Heart left ventricle (tissue), 16 donors: ENCODE data around the gene TLCD1. TPM values are rescaled to one million over a fixed set of nuclear protein-coding genes. Genes with fewer than 3 reads are reported as not detected.

ENCODE experiments used
- ATAC-seq, 4 donors: fragments of 200-7000 bp; cut with Tn5 transposase; one replicate each; pipeline ENCODE4 v1.9.1; 2020 to 2022; ENCODE audit warnings: moderate library complexity in 4 of 4, mild to moderate bottlenecking in 3 of 4, moderate number of reproducible peaks in 1 of 4
- DNase-seq, 5 donors: peaks; one replicate each; pipeline ENCODE4 v3.0.0-alpha.2; 2020
- H3K27ac ChIP-seq, 12 donors: fragments of 200-600 bp; sonication (generic) in 4 of 12; one replicate each; pipeline versions ENCODE4 v1.5.0 to v1.8.0; 2016 to 2022; ENCODE audit warnings: mild to moderate bottlenecking in 2 of 12
- H3K27me3 ChIP-seq, 9 donors: fragments of 200-600 bp; sonication (generic) in 2 of 9; one replicate each; pipeline versions ENCODE4 v1.5.1 to v1.8.0; 2016 to 2022; ENCODE audit warnings: mild to moderate bottlenecking in 3 of 9
- H3K36me3 ChIP-seq, 9 donors: fragments of 200-600 bp; sonication (generic) in 2 of 9; one replicate each; pipeline versions ENCODE4 v1.5.0 to v1.8.0; 2018 to 2022; ENCODE audit warnings: mild to moderate bottlenecking in 2 of 9
- H3K4me1 ChIP-seq, 12 donors: fragments of 200-600 bp; sonication (generic) in 4 of 12; one replicate each; pipeline versions ENCODE4 v1.5.0 to v1.8.0; 2016 to 2022; ENCODE audit warnings: mild to moderate bottlenecking in 3 of 12
- H3K4me3 ChIP-seq, 12 donors: fragments of 200-600 bp; sonication (generic) in 4 of 12; one replicate each; pipeline versions ENCODE4 v1.5.0 to v1.8.0; 2017 to 2022; ENCODE audit warnings: mild to moderate bottlenecking in 9 of 12, moderate library complexity in 4 of 12
- H3K9me3 ChIP-seq, 12 donors: fragments of 200-600 bp; sonication (generic) in 4 of 12; one replicate each; pipeline versions ENCODE4 v1.5.0 to v1.8.0; 2016 to 2022; ENCODE audit warnings: mild to moderate bottlenecking in 1 of 12
- CTCF ChIP-seq, 12 donors: fragments of 200-600 bp; sonication (generic) in 4 of 12; IDR thresholded peaks; one replicate each; pipeline versions ENCODE4 v1.5.0 to v1.8.0; 2018 to 2022; ENCODE audit warnings: antibody characterized with exemption in 12 of 12, mild to moderate bottlenecking in 5 of 12
- POLR2A ChIP-seq, 2 donors: fragments of 450-650 bp; IDR thresholded peaks; one replicate each; pipeline ENCODE4 v1.6.1; 2017; ENCODE audit warnings: antibody characterized with exemption in 2 of 2, mild to moderate bottlenecking in 2 of 2, moderate library complexity in 2 of 2
- WGBS, 4 donors: extraction: QIAGEN DNeasy Blood & Tissue Kit in 2 of 4; methylation state at CpG; one replicate each; pipeline versions ENCODE4 v1.1.5 to v1.1.7; 2013 to 2018; 5-methylcytosine and 5-hydroxymethylcytosine counted together
- intact Hi-C, 10 donors: fragments of 100-400 bp; cut with DNase I; formaldehyde crosslinking; loops; one replicate each; pipeline versions ENCODE4 v1.11.1 to v1.14.2; 2022
- polyA plus RNA-seq, 2 donors: library from polyadenylated mRNA; stranded (reverse); fragments of 200-250 nt; gene quantifications; one replicate each; pipeline ENCODE4 v1.2.3, GENCODE V29; 2013
- total RNA-seq, 9 donors: library from RNA; depleted of rRNA in 2 of 9; stranded (reverse); fragments of >200 nt in 2 of 9; fragmentation: NEBNext Ultra II Directional in 3 of 9; extraction: Animal tissue kit (Norgen Biotek cat#: 25700) in 3 of 9; gene quantifications; one replicate each; pipeline versions ENCODE4 v1.1.0 to v1.2.4, GENCODE V29; 2016 to 2023
- donor health status: ischemic (EF 13 %, LVEDD 7.1; RV severe dilation, severe dysfunction).
- donor health status: healthy with polysubstance abuse.
- donor health status: DM: no; HTN: yes; CAD: no.
- donor health status: DM: no; HTN: no; CAD: no.
- donor health status: ischemic (EF 25% LVEDD 6.9; RV normal size, moderate dysfunction).
- donor health status: ischemic (EF 25% LVEDD 5.7; RV mildly dilated, moderate dysfunction).
- donor health status: healthy.
- donor health status: DM: yes; HTN: yes; CAD: no.
- donor health status: ischemic (EF 35%, LVEDD 5.7; RV mildly dilated, moderate dysfunction).
- donor health status: nonischemic (EF 11% LVEDD 7.7; RV severe dilation, severe dysfunction).
- donor health status: DM: yes; HTN: yes; CAD: no.
- donor health status: PGD.
- donor health status: ischemic (EF 29% LVEDD 5.4; RV normal size, mild dysfunction).
- donor health status: nonischemic (EF 23%, LVEDD 6.1; RV moderate dilation, normal function).

TLCD1 gene
- total and polyA plus RNA-seq, 11 donors = 0.52 to 11.7 (median 1.8) TPM

- intact Hi-C loops = no loop called here
- TF ChIP-seq CTCF (IDR thresholded peaks at IDR 0.05) (no peak), POLR2A (IDR thresholded peaks at IDR 0.05) (no peak)
- 63 to 73% (median 67%) methylated on average over 6 to 7 of the region's 7 CpGs for WGBS, 4 donors
These were observed 19.3 kb downstream of the TLCD1 start for GRCh38 chr17:28706471-28707338.

GRCh38 chr17:28705728-28706334 lies 20.2 kb downstream of the TLCD1 start:
- Histone ChIP-seq H3K27me3 (no peaks in the 10 kb centered on the region), H3K36me3 (peaks cover 0 to 41% (median 36%) of the 10 kb centered on the region in 9 donors), H3K9me3 (no peaks in the 10 kb centered on the region), H3K27ac (no peak overlapping the region), H3K4me1 (peaks cover 0 to 11% (median 2%) of the 10 kb centered on the region in 12 donors), H3K4me3 (no peak overlapping the region)
- intact Hi-C loops = no loop called here
- ATAC-seq (no peak), DNase-seq (no peak)
- 79 to 89% (median 81%) methylated on average over 8 to 10 of the region's 10 CpGs for WGBS, 4 donors
- no peak for TF ChIP-seq CTCF (IDR thresholded peaks at IDR 0.05)
- TF ChIP-seq POLR2A (IDR thresholded peaks at IDR 0.05) = no peak

More at GRCh38 chr17:28706471-28707338, 19.3 kb downstream of the TLCD1 start:
- ATAC-seq (no peak), DNase-seq (no peak)
- Histone ChIP-seq H3K27ac (no peak overlapping the region), H3K4me1 (peaks cover 0 to 17% (median 7%) of the 10 kb centered on the region in 12 donors), H3K36me3 (peaks cover 0 to 32% (median 27%) of the 10 kb centered on the region in 9 donors), H3K27me3 (no peaks in the 10 kb centered on the region), H3K9me3 (no peaks in the 10 kb centered on the region), H3K4me3 (no peak overlapping the region)

GRCh38 chr17:28705074-28705659 lies 20.9 kb downstream of the TLCD1 start:
- Histone ChIP-seq H3K4me1 (peaks cover 0 to 5% (median 0%) of the 10 kb centered on the region in 12 donors), H3K27me3 (no peaks in the 10 kb centered on the region), H3K36me3 (peaks cover 0 to 48% (median 42%) of the 10 kb centered on the region in 9 donors), H3K9me3 (no peaks in the 10 kb centered on the region), H3K4me3 (no peak overlapping the region), H3K27ac (no peak overlapping the region)
- no peak for TF ChIP-seq POLR2A (IDR thresholded peaks at IDR 0.05)
- TF ChIP-seq CTCF (IDR thresholded peaks at IDR 0.05) = no peak
- intact Hi-C loops = no loop called here
- WGBS, 4 donors = 76 to 83% (median 80%) methylated on average over 5 of the region's 5 CpGs
- DNase-seq = peak in 1 of 5 donors; percentile 9
- no peak for ATAC-seq
